Body of pancreas (tissue), 4 donors: ENCODE data around the gene MGME1. TPM values are rescaled to one million over a fixed set of nuclear protein-coding genes. Genes with fewer than 3 reads are reported as not detected.

Experiments
- ATAC-seq: fragments of 150-250 bp; one replicate; pipeline ENCODE4 v1.9.1; 2016
- DNase-seq, 4 donors: peaks; one replicate each; pipeline ENCODE4 v3.0.0-alpha.2; 2019
- H3K27ac ChIP-seq, 4 donors: fragments of 200-600 bp; sonication (generic); 1 replicate in 3 of 4; 2 replicates in 1 of 4; pipeline versions ENCODE4 v1.5.1 to v1.6.1; 2016 to 2019; ENCODE audit warnings: mild to moderate bottlenecking in 1 of 4, mixed read lengths in 1 of 4, moderate library complexity in 1 of 4
- H3K27me3 ChIP-seq, 2 donors: fragments of 200-600 bp; sonication (generic); one replicate each; pipeline ENCODE4 v1.6.0; 2016; ENCODE audit warnings: mild to moderate bottlenecking in 1 of 2
- H3K36me3 ChIP-seq, 2 donors: fragments of 200-600 bp; sonication (generic); replicated peaks in 1 of 2; 2 replicates each; pipeline ENCODE4 v1.5.1; 2016; ENCODE audit warnings: low read depth in 2 of 2; ENCODE audit not compliant: insufficient read depth in 1 of 2
- H3K4me1 ChIP-seq: fragments of 200-600 bp; sonication (generic); one replicate; pipeline ENCODE4 v1.6.0; 2016
- H3K4me3 ChIP-seq, 2 donors: fragments of 200-600 bp; sonication (generic); 1 replicate in 1 of 2; 2 replicates in 1 of 2; pipeline ENCODE4 v1.5.1; 2016 to 2019
- H3K9me3 ChIP-seq, 3 donors: fragments of 200-600 bp; sonication (generic); 1 replicate in 2 of 3; 2 replicates in 1 of 3; pipeline ENCODE4 v1.5.1; 2016
- CTCF ChIP-seq, 7 experiments: fragments of 450-650 bp in 4 of 7; fragments of 200-600 bp in 3 of 7; sonication (generic) in 3 of 7; IDR thresholded peaks; one replicate each; pipeline ENCODE4 v1.5.1; 2016 to 2019; ENCODE audit warnings: antibody characterized with exemption in 7 of 7
- POLR2A ChIP-seq, 3 donors: fragments of 450-650 bp; IDR thresholded peaks; one replicate each; pipeline ENCODE4 v1.6.1; 2016; ENCODE audit warnings: antibody characterized with exemption in 3 of 3, mild to moderate bottlenecking in 2 of 3
- WGBS, 2 donors: methylation state at CpG; one replicate each; pipeline ENCODE4 v1.1.5; 2017; 5-methylcytosine and 5-hydroxymethylcytosine counted together
- intact Hi-C: fragments of 100-400 bp; cut with DNase I; formaldehyde crosslinking; loops from one replicate; pipeline ENCODE4 v1.15.1; 2023
- total RNA-seq, 2 donors: library from RNA; depleted of rRNA; stranded (reverse); fragments of >200 nt; gene quantifications; one replicate each; pipeline ENCODE4 v1.1.0, GENCODE V29; 2016

Gene MGME1
- total RNA-seq, 2 donors from 2014 or later = 3.0 to 6.5 TPM

GRCh38 chr20:18007534-18008292, 38.9 kb downstream of the MGME1 start:
- H3K9me3 ChIP-seq = no peaks in the 10 kb centered on the region
- peaks cover 11% of the 10 kb centered on the region for H3K4me1 ChIP-seq
- WGBS, 2 donors = 76 to 79% methylated on average over 9 to 18 of the region's 19 CpGs
- ATAC-seq (no peak), DNase-seq (peak in 3 of 4 donors; percentile 13 to 30 (median 21))
- no peaks in the 10 kb centered on the region for H3K27me3 ChIP-seq
- H3K27ac ChIP-seq = no peak overlapping the region
- TF ChIP-seq CTCF (IDR thresholded peaks at IDR 0.05) (no peak), POLR2A (IDR thresholded peaks at IDR 0.05) (no peak)
- no peaks in the 10 kb centered on the region for H3K36me3 ChIP-seq
- no peak overlapping the region for H3K4me3 ChIP-seq
- intact Hi-C loops = no loop called here

GRCh38 chr20:18009116-18009515, 40.3 kb downstream of the MGME1 start:
- no peak for ATAC-seq
- H3K36me3 ChIP-seq = no peaks in the 10 kb centered on the region
- H3K9me3 ChIP-seq = no peaks in the 10 kb centered on the region
- no peak for TF ChIP-seq CTCF (IDR thresholded peaks at IDR 0.05)
- no peak for TF ChIP-seq POLR2A (IDR thresholded peaks at IDR 0.05)
- intact Hi-C loops = no loop called here
- H3K4me1 ChIP-seq = peaks cover 11% of the 10 kb centered on the region
- no peak overlapping the region for H3K27ac ChIP-seq
- H3K27me3 ChIP-seq = no peaks in the 10 kb centered on the region
- DNase-seq = peak in 1 of 4 donors; percentile 28
- WGBS, 2 donors = 70 to 75% methylated on average over 7 of the region's 7 CpGs
- H3K4me3 ChIP-seq = no peak overlapping the region

DNA sequence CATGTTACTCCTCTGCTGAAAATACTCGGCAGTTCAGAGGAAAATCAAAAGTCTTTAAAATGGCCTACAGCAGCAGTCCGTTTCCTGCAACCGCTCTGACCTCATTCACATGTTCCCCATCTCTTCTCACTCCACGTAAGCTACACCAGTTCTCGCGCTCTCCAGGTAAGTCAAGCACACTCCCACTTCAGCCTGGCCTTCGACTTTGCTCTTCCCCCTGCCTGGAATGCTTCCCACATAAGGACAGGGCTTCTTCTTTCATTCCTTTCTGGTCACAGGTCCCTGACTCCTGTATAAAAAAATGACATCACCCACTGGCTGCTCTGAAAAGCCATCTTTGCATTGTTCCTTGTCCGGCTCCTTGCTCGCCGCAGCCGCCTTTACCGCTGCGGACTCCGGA, 42.7 kb downstream of the MGME1 start:
- H3K9me3 ChIP-seq = no peaks in the 10 kb centered on the region
- ATAC-seq = no peak
- TF ChIP-seq CTCF (IDR thresholded peaks at IDR 0.05) = no peak
- TF ChIP-seq POLR2A (IDR thresholded peaks at IDR 0.05) = no peak
- WGBS, 2 donors = 90 to 97% methylated on average over 14 of the region's 14 CpGs
- H3K36me3 ChIP-seq = no peaks in the 10 kb centered on the region
- intact Hi-C loops = no loop called here
- H3K4me1 ChIP-seq = peaks cover 11% of the 10 kb centered on the region
- H3K4me3 ChIP-seq = no peak overlapping the region
- no peak overlapping the region for H3K27ac ChIP-seq
- no peak for DNase-seq
- no peaks in the 10 kb centered on the region for H3K27me3 ChIP-seq

DNA sequence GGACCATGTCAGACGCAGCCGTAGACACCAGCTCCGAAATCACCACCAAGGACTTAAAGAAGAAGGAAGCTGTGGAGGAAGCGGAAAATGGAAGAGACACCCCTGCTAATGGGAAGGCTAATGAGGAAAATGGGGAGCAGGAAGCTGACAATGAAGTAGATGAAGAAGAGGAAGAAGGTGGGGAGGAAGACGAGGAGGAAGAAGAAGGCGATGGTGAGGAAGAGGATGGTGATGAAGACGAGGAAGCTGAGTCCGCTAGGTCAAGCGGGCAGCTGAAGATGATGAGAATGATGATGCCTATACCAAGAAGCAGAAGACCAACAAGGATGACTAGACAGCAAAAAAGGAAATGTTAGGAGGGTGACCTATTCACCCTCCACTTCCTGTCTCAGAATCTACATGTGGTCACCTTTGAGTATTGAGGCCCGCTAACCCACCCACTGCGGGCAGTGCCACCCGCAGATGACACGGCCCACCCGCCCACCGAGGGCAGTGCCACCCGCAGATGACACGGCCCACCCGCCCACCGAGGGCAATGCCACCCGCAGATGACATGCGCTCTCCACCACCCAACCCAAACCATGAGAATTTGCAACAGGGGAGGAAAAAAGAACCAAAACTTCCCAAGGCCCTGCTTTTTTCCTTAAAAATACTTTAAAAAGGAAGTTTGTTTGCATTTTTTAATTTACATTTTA, 43.3 kb downstream of the MGME1 start:
- ATAC-seq (no peak), DNase-seq (no peak)
- TF ChIP-seq CTCF (IDR thresholded peaks at IDR 0.05) = no peak
- no peaks in the 10 kb centered on the region for H3K9me3 ChIP-seq
- H3K36me3 ChIP-seq = no peaks in the 10 kb centered on the region
- no peak overlapping the region for H3K27ac ChIP-seq
- peaks cover 6% of the 10 kb centered on the region for H3K4me1 ChIP-seq
- intact Hi-C loops = no loop called here
- WGBS, 2 donors = 86 to 93% methylated on average over 21 of the region's 21 CpGs
- no peaks in the 10 kb centered on the region for H3K27me3 ChIP-seq
- H3K4me3 ChIP-seq = no peak overlapping the region
